Trophoblast cell (in vitro differentiated cells and primary cell): Measurements from ENCODE around the gene AIG1.

Experiments used
- DNase-seq, 2 donors: peaks; one replicate each; pipeline ENCODE4 v3.0.0-alpha.2; 2016
- H2AFZ ChIP-seq: 2 replicates; pipeline ENCODE4 v1.6.1; 2013; ENCODE audit warnings: low read length, moderate library complexity, mild to moderate bottlenecking; ENCODE audit not compliant: insufficient read depth, poor library complexity
- H2AK5ac ChIP-seq: 2 replicates; pipeline ENCODE4 v1.6.1; 2013; ENCODE audit warnings: mild to moderate bottlenecking, low read length
- H2BK120ac ChIP-seq: 2 replicates; pipeline ENCODE4 v1.6.1; 2013; ENCODE audit warnings: low read length, mild to moderate bottlenecking, moderate library complexity; ENCODE audit not compliant: insufficient read depth, poor library complexity
- H2BK12ac ChIP-seq: 2 replicates; pipeline ENCODE4 v1.6.1; 2013; ENCODE audit warnings: mild to moderate bottlenecking, low read length, moderate library complexity
- H2BK5ac ChIP-seq: 2 replicates; pipeline ENCODE4 v1.6.1; 2013; ENCODE audit warnings: low read length, low read depth, moderate library complexity, mild to moderate bottlenecking; ENCODE audit not compliant: poor library complexity
- H3K14ac ChIP-seq: 2 replicates; pipeline ENCODE4 v1.6.1; 2013; ENCODE audit warnings: mild to moderate bottlenecking, low read length
- H3K18ac ChIP-seq: 2 replicates; pipeline ENCODE4 v1.6.1; 2013; ENCODE audit warnings: mild to moderate bottlenecking, low read length
- H3K23ac ChIP-seq: 2 replicates; pipeline ENCODE4 v1.6.1; 2013; ENCODE audit warnings: low read length
- H3K27ac ChIP-seq: 2 replicates; pipeline ENCODE4 v1.5.1; 2013; ENCODE audit warnings: low read depth, mild to moderate bottlenecking, inconsistent platforms, low read length, moderate library complexity
- H3K27me3 ChIP-seq: 2 replicates; pipeline ENCODE4 v1.6.1; 2013; ENCODE audit warnings: inconsistent platforms, mild to moderate bottlenecking, low read length, moderate library complexity; ENCODE audit not compliant: insufficient read depth
- H3K36me3 ChIP-seq, 2 experiments: 1 replicate in 1 of 2; 2 replicates in 1 of 2; pipeline ENCODE4 v1.6.1; 2013; ENCODE audit warnings: low read length in 2 of 2, mild to moderate bottlenecking in 2 of 2, moderate library complexity in 1 of 2; ENCODE audit not compliant: insufficient read depth in 2 of 2, control insufficient read depth in 1 of 2
- H3K4ac ChIP-seq: 2 replicates; pipeline ENCODE4 v1.6.1; 2013; ENCODE audit warnings: low read depth, mild to moderate bottlenecking, low read length, moderate library complexity
- H3K4me1 ChIP-seq, 2 experiments: 1 replicate in 1 of 2; 2 replicates in 1 of 2; pipeline ENCODE4 v1.6.1; 2013; ENCODE audit warnings: low read length in 2 of 2, mild to moderate bottlenecking in 2 of 2, moderate library complexity in 1 of 2; ENCODE audit not compliant: insufficient read depth in 2 of 2, control insufficient read depth in 1 of 2
- H3K4me2 ChIP-seq: 2 replicates; pipeline ENCODE4 v1.6.1; 2013; ENCODE audit warnings: inconsistent platforms, mild to moderate bottlenecking, low read length, moderate library complexity
- H3K4me3 ChIP-seq: 2 replicates; pipeline ENCODE4 v1.5.1; 2013; ENCODE audit warnings: mild to moderate bottlenecking, low read depth, low read length, inconsistent platforms
- H3K79me1 ChIP-seq: one replicate; pipeline ENCODE4 v1.6.1; 2013; ENCODE audit warnings: low read length
- H3K79me2 ChIP-seq: 2 replicates; pipeline ENCODE4 v1.6.1; 2013; ENCODE audit warnings: low read length, mild to moderate bottlenecking; ENCODE audit not compliant: control insufficient read depth, insufficient read depth, poor library complexity
- H3K9ac ChIP-seq: 2 replicates; pipeline ENCODE4 v1.6.1; 2013; ENCODE audit warnings: mild to moderate bottlenecking, low read length
- H3K9me3 ChIP-seq: 2 replicates; pipeline ENCODE4 v1.6.1; 2013; ENCODE audit warnings: low read depth, mild to moderate bottlenecking, control low read depth, inconsistent platforms, low read length; ENCODE audit not compliant: insufficient read depth
- H4K12ac ChIP-seq: 2 replicates; pipeline ENCODE4 v1.6.1; 2013; ENCODE audit warnings: low read depth, mild to moderate bottlenecking, low read length, moderate library complexity
- H4K8ac ChIP-seq: 2 replicates; pipeline ENCODE4 v1.6.1; 2013; ENCODE audit warnings: low read depth, mild to moderate bottlenecking, low read length, moderate library complexity
- H4K91ac ChIP-seq: one replicate; pipeline ENCODE4 v1.6.1; 2013; ENCODE audit warnings: low read depth, mild to moderate bottlenecking, low read length, moderate library complexity
- WGBS: extraction: QIAGEN DNeasy Blood & Tissue Kit; methylation state at CpG from one replicate; pipeline ENCODE4 v1.1.7; 2013; ENCODE audit warnings: missing lambda C conversion rate; ENCODE audit not compliant: insufficient read length, insufficient coverage; ENCODE audit errors: extremely low coverage; 5-methylcytosine and 5-hydroxymethylcytosine counted together

AIG1 gene

DNA sequence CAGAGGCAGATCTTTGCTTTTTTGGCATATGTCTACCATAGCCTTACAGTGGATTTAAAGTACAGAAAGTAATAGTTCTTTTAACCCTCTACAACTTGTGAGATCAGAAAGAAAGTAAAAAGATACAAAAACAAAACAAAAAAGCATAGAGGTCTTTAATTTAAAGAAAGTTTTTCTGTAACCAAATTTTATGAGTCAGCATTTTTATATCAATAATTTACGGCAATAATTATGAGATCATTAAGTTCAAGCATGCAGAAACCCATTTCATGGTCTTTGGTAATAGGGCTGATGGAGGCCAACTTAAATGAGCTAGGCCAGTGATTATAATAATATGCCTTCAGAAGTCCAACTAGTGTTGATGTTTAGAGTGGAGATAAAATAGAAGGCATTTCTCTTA is 145.9 kb downstream of the AIG1 start:
- Histone ChIP-seq H3K79me2 (no peaks in the 10 kb centered on the region), H2AK5ac (no peak overlapping the region), H3K14ac (no peak overlapping the region), H4K8ac (no peak overlapping the region), H2BK12ac (no peak overlapping the region), H3K4me1 (no peaks in the 10 kb centered on the region), H3K79me1 (no peaks in the 10 kb centered on the region), H2BK5ac (no peak overlapping the region), H3K18ac (no peak overlapping the region), H3K4ac (no peak overlapping the region), H3K36me3 (peaks cover 0 to 2% of the 10 kb centered on the region in 2 experiments), H3K4me2 (no peak overlapping the region), H4K91ac (no peak overlapping the region), H3K9me3 (peaks cover 3% of the 10 kb centered on the region), H4K12ac (no peak overlapping the region), H3K4me3 (no peak overlapping the region), H3K27ac (no peak overlapping the region), H2BK120ac (no peak overlapping the region), H3K27me3 (no peaks in the 10 kb centered on the region), H3K9ac (no peak overlapping the region), H2AFZ (no peak overlapping the region), H3K23ac (no peak overlapping the region)
- DNase-seq = no peak
- no CpG with 5 or more reads among the region's 1 CpG for WGBS

DNA sequence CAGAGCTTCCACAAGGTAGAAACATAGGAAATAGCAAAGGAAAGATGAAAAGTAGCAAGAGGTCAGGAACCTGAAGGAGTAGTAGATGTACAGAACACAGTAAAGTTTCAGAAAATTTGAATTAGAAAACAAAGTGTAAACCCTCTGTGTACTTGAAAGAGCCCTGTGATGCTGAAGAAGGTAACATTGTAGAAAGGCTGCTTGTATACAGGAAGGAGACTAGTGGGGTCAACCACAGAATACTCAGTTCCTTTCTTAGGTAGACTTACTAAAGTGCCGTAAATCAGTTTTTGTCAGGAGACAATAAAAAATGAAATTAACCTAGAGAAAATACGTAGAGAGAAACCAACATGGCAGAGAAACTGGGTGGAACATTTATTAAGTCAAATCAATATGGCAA is 149.7 kb downstream of the AIG1 start:
- no peak overlapping the region for H4K8ac ChIP-seq
- H3K9ac ChIP-seq = no peak overlapping the region
- whole genome bisulfite sequencing = no CpG with 5 or more reads among the region's 2 CpGs
- H3K79me1 ChIP-seq = no peaks in the 10 kb centered on the region
- no peak overlapping the region for H3K23ac ChIP-seq
- no peak overlapping the region for H3K4me2 ChIP-seq
- H2BK12ac ChIP-seq = no peak overlapping the region
- H4K91ac ChIP-seq = no peak overlapping the region
- no peak overlapping the region for H2AK5ac ChIP-seq
- no peaks in the 10 kb centered on the region for H3K9me3 ChIP-seq
- H3K4me1 ChIP-seq = no peaks in the 10 kb centered on the region
- DNase-seq = no peak
- H3K27me3 ChIP-seq = no peaks in the 10 kb centered on the region
- H3K36me3 ChIP-seq = no peaks in the 10 kb centered on the region
- H3K14ac ChIP-seq = no peak overlapping the region
- H3K79me2 ChIP-seq = no peaks in the 10 kb centered on the region
- H2BK5ac ChIP-seq = no peak overlapping the region
- H3K4me3 ChIP-seq = no peak overlapping the region
- no peak overlapping the region for H4K12ac ChIP-seq
- no peak overlapping the region for H3K27ac ChIP-seq
- H2AFZ ChIP-seq = no peak overlapping the region
- no peak overlapping the region for H3K4ac ChIP-seq
- no peak overlapping the region for H3K18ac ChIP-seq
- H2BK120ac ChIP-seq = no peak overlapping the region

DNA sequence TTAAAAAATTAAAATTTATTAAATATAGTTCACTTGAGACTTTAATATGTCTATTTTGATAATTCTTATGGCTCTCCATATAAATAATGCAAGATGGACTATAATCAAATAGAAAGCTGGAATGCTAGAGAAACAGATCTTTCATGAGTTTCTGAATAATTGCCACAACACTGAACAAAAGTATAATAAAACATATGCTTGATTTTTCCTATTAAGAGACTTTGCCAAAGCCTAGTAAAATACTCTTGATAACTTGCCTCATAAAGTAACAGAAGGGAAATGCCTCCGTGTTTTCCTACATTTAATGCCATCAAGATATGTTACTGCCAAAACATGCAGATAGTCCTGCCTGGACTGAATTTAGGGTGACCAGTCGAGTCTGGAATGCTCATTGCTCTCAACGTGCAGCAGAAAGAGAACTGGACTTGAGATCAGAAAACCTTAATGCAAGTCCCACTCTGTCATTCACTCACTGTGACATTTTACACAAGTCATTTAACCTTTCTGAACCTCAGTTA is 153.2 kb downstream of the AIG1 start:
- H3K36me3 ChIP-seq = no peaks in the 10 kb centered on the region
- no CpG with 5 or more reads among the region's 3 CpGs for WGBS

DNA sequence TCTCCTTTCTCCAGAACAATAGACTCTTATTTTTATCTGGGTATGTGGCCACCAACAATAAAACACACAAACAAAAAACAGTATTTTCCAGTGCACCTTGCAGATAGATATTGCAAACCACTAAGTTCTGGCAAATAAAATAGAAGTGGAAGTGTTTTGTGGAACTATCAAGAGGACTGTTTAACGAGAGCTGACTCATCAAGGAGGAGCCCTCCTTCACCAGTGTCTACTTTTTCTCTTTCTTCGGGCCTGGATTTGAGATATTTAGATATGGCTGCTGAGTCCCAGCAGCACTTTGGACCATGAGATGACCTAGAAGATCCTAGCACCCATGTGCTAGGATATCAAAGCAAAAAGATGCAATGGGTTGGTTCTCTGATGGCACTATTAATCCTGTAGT is 154.7 kb downstream of the AIG1 start:
- no peak overlapping the region for H2AFZ ChIP-seq
- no peak overlapping the region for H3K27ac ChIP-seq
- H3K4ac ChIP-seq = no peak overlapping the region
- no peak overlapping the region for H3K9ac ChIP-seq
- H2BK120ac ChIP-seq = no peak overlapping the region
- H3K4me3 ChIP-seq = no peak overlapping the region
- H3K4me1 ChIP-seq = no peaks in the 10 kb centered on the region
- no peaks in the 10 kb centered on the region for H3K27me3 ChIP-seq
- H2BK12ac ChIP-seq = no peak overlapping the region
- WGBS = no CpG with 5 or more reads among the region's 2 CpGs
- DNase-seq = no peak
- no peak overlapping the region for H2AK5ac ChIP-seq
- H4K8ac ChIP-seq = no peak overlapping the region
- H4K12ac ChIP-seq = no peak overlapping the region
- no peaks in the 10 kb centered on the region for H3K9me3 ChIP-seq
- H3K14ac ChIP-seq = no peak overlapping the region
- H3K23ac ChIP-seq = no peak overlapping the region
- H3K18ac ChIP-seq = no peak overlapping the region
- no peaks in the 10 kb centered on the region for H3K79me1 ChIP-seq
- H4K91ac ChIP-seq = no peak overlapping the region
- H3K4me2 ChIP-seq = no peak overlapping the region
- H3K36me3 ChIP-seq = no peaks in the 10 kb centered on the region
- H2BK5ac ChIP-seq = no peak overlapping the region
- H3K79me2 ChIP-seq = no peaks in the 10 kb centered on the region

More for the DNA sequence above, 153.2 kb downstream of the AIG1 start:
- no peak overlapping the region for H3K9ac ChIP-seq
- no peak overlapping the region for H2AK5ac ChIP-seq
- H3K18ac ChIP-seq = no peak overlapping the region
- H3K14ac ChIP-seq = no peak overlapping the region
- H3K23ac ChIP-seq = no peak overlapping the region
- no peaks in the 10 kb centered on the region for H3K4me1 ChIP-seq
- no peak overlapping the region for H2BK120ac ChIP-seq
- H3K27ac ChIP-seq = no peak overlapping the region
- H2AFZ ChIP-seq = no peak overlapping the region
- H3K79me1 ChIP-seq = no peaks in the 10 kb centered on the region
- DNase-seq = no peak
- H2BK5ac ChIP-seq = no peak overlapping the region
- H3K4me2 ChIP-seq = no peak overlapping the region
- H3K79me2 ChIP-seq = no peaks in the 10 kb centered on the region
- H4K8ac ChIP-seq = no peak overlapping the region
- no peaks in the 10 kb centered on the region for H3K9me3 ChIP-seq
- no peaks in the 10 kb centered on the region for H3K27me3 ChIP-seq
- H3K4me3 ChIP-seq = no peak overlapping the region
- no peak overlapping the region for H2BK12ac ChIP-seq
- H3K4ac ChIP-seq = no peak overlapping the region
- no peak overlapping the region for H4K91ac ChIP-seq
- H4K12ac ChIP-seq = no peak overlapping the region
